GM12878 (cell line): Measurements from ENCODE around the gene GPC6. TPM values are rescaled to one million over a fixed set of nuclear protein-coding genes. Genes with fewer than 3 reads are reported as not detected.

ENCODE experiments used
- ATAC-seq: fragments of 200-7000 bp; cut with Tn5 transposase; 3 replicates; pipeline ENCODE4 v1.9.1; 2020; ENCODE audit warnings: mild to moderate bottlenecking, moderate library complexity
- BruUV-seq: library from RNA; stranded (reverse); fragments of 400-500 nt; replicated peaks from 2 replicates; lab custom pipeline; 2021; lab: Mats Ljungman, UMichigan
- CTCF ChIA-PET: fragments of 300-600 bp; sonication (Branson Sonifier 250); formaldehyde crosslinking; extraction: SDS; loops from one replicate; lab custom pipeline; 2021; ENCODE audit warnings: inconsistent platforms; lab: Yijun Ruan, JAX
- POLR2A ChIA-PET: fragments of 350-600 bp; formaldehyde crosslinking; extraction: SDS; loops from one replicate; lab custom pipeline; 2021; ENCODE audit warnings: inconsistent platforms; lab: Charles Lee
- RAD21 ChIA-PET: fragments of 300-600 bp; sonication (Branson Sonifier 250); formaldehyde crosslinking; loops from one replicate; lab custom pipeline; 2023; ENCODE audit warnings: antibody characterized with exemption; ENCODE audit not compliant: unreplicated experiment; lab: Charles Lee
- SMC1A ChIA-PET: fragments of 300-600 bp; sonication (Branson Sonifier 250); formaldehyde crosslinking; loops from one replicate; lab custom pipeline; 2023; ENCODE audit not compliant: unreplicated experiment, uncharacterized antibody; lab: Charles Lee
- DNase-seq: peaks from one replicate; pipeline ENCODE4 v3.0.0-alpha.2; 2011; ENCODE audit warnings: low read depth, low spot score
- FAIRE-seq: peaks from 3 replicates; lab custom pipeline; 2011; peaks lifted over from hg19 to GRCh38; lab: Jason Lieb, UNC
- H2AFZ ChIP-seq: 2 replicates; pipeline ENCODE4 v1.6.0; 2011; ENCODE audit warnings: low read depth, low read length, control low read depth; ENCODE audit not compliant: control insufficient read depth
- H3K27ac ChIP-seq: 2 replicates; pipeline ENCODE4 v1.5.1; 2011; ENCODE audit warnings: control low read depth; ENCODE audit not compliant: control insufficient read depth, insufficient read depth
- H3K27me3 ChIP-seq, 2 experiments: replicated peaks in 1 of 2; 2 replicates each; pipeline versions ENCODE4 v1.6.0 to v1.6.1; 2011; ENCODE audit warnings: low read length in 1 of 2; ENCODE audit not compliant: control insufficient read depth in 2 of 2, insufficient read depth in 2 of 2
- H3K36me3 ChIP-seq, 2 experiments: 2 replicates each; pipeline ENCODE4 v1.5.1; 2011; ENCODE audit warnings: low read length in 1 of 2; ENCODE audit not compliant: control insufficient read depth in 2 of 2, insufficient read depth in 2 of 2
- H3K4me1 ChIP-seq: 2 replicates; pipeline ENCODE4 v1.6.1; 2011; ENCODE audit warnings: mild to moderate bottlenecking, low read length, moderate library complexity, mixed read lengths; ENCODE audit not compliant: control insufficient read depth, insufficient read depth
- H3K4me2 ChIP-seq: 2 replicates; pipeline ENCODE4 v1.6.0; 2011; ENCODE audit warnings: control low read depth; ENCODE audit not compliant: control insufficient read depth, insufficient read depth
- H3K4me3 ChIP-seq: fragments of 200-600 bp; sonication (generic); 2 replicates; pipeline ENCODE4 v1.5.1; 2016
- H3K79me2 ChIP-seq: 2 replicates; pipeline ENCODE4 v1.6.0; 2011; ENCODE audit warnings: low read length; ENCODE audit not compliant: control insufficient read depth, insufficient read depth
- H3K9ac ChIP-seq: 2 replicates; pipeline ENCODE4 v1.8.0; 2011; ENCODE audit warnings: low read length, control low read depth, mixed read lengths; ENCODE audit not compliant: control insufficient read depth, insufficient read depth
- H3K9me3 ChIP-seq: replicated peaks from 3 replicates; pipeline ENCODE4 v1.5.1; 2011; ENCODE audit warnings: mild to moderate bottlenecking, low read length; ENCODE audit not compliant: control insufficient read depth, insufficient read depth
- H4K20me1 ChIP-seq: 2 replicates; pipeline ENCODE4 v1.6.0; 2011; ENCODE audit not compliant: control insufficient read depth, insufficient read depth
- ZNF24 ChIP-seq: fragments of 450-650 bp; IDR thresholded peaks from 2 replicates; pipeline ENCODE4 v1.6.1; 2017; ENCODE audit warnings: antibody characterized with exemption, mild to moderate bottlenecking
- WGBS: methylation state at CpG from one replicate; pipeline ENCODE4 v1.1.6; 2016; ENCODE audit warnings: low lambda C conversion rate; ENCODE audit not compliant: insufficient replicate concordance, insufficient coverage; ENCODE audit errors: missing lambda C conversion rate; 5-methylcytosine and 5-hydroxymethylcytosine counted together
- in situ Hi-C: fragments of 300-500 bp; cut with MboI; formaldehyde crosslinking; loops from 9 replicates; pipeline ENCODE4 v1.14.3; 2018; ENCODE audit warnings: mixed read lengths
- intact Hi-C: fragments of 100-400 bp; cut with micrococcal nuclease; formaldehyde crosslinking; loops from one replicate; pipeline ENCODE4 v1.14.2; 2022; ENCODE audit not compliant: unreplicated experiment
- polyA plus RNA-seq, 11 experiments: library from polyadenylated mRNA; depleted of rRNA in 4 of 11; unstranded in 6 of 11; stranded (reverse) in 5 of 11; fragments of >200 nt; fragmentation: Nextera tagmentation in 4 of 11; fragmentation: Illumina TruSeq in 1 of 11; extraction: Ambion mirVana in 4 of 11; extraction: Trizol in 1 of 11; gene quantifications; 1 replicate in 1 of 11; 2 replicates in 10 of 11; pipeline versions ENCODE4 v1.2.1 to v1.2.3, GENCODE V29; 2011 to 2016; ENCODE audit warnings: inconsistent platforms in 2 of 11, missing spikeins in 2 of 11, low read depth in 1 of 11
- total RNA-seq, 4 experiments: library from RNA; depleted of rRNA in 3 of 4; stranded (reverse); fragments of >200 nt in 3 of 4; fragmentation: Illumina TruSeq in 1 of 4; extraction: Trizol in 1 of 4; gene quantifications; 2 replicates each; pipeline versions ENCODE4 v1.2.1 to v1.2.3, GENCODE V29; 2013 to 2021
- TF ChIP-seq, protein P1 (sequence below): IDR thresholded peaks from 2 replicates; pipeline ENCODE4 v1.6.1; 2012; ENCODE audit warnings: improper control_type of control experiment, low read depth, low read length; ENCODE audit not compliant: insufficient replicate concordance
- TF ChIP-seq, protein P2 (sequence below): IDR thresholded peaks from 2 replicates; pipeline ENCODE4 v1.6.1; 2011; ENCODE audit warnings: borderline replicate concordance, low read depth, mild to moderate bottlenecking, moderate library complexity, mixed read lengths, low read length; ENCODE audit not compliant: insufficient read depth; ENCODE audit errors: extremely low read length
- TF ChIP-seq, protein P3 (sequence below): fragments of 450-650 bp; IDR thresholded peaks from 2 replicates; pipeline ENCODE4 v1.6.1; 2017; ENCODE audit warnings: borderline replicate concordance
- TF ChIP-seq, protein P4 (sequence below): fragments of 450-650 bp; formaldehyde crosslinking; IDR thresholded peaks from 2 replicates; pipeline ENCODE4 v1.5.0; 2022; ENCODE audit warnings: mild to moderate bottlenecking, missing genetic modification characterization

The GPC6 gene
- total and polyA plus RNA-seq, 10 of the 15 experiments (the other 5 are each of a cell fraction or from before 2014, with no cell fraction given) = 0.03 to 0.04 (median 0.03) TPM; not detected in 7

DNA sequence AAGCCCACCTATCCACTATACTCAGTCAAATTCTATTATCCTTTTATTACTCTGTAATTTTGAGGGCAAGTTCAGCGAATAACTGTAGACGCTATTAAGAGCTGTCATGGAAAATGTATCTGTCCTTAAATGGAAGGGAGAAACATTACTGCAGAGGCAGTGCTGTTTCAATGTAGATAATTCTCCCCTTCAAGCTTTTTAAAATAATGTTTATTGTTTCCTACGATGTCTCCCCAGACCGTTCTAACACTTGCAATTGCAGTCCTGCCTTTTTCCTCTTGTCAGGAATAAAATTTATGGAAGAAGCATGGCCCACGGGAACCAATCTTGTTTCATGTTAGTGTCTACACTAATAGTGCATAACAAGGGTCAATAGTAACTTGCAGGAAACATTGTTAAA lies 159.5 kb downstream of the GPC6 start (continued):
- TF ChIP-seq, protein P1, sequence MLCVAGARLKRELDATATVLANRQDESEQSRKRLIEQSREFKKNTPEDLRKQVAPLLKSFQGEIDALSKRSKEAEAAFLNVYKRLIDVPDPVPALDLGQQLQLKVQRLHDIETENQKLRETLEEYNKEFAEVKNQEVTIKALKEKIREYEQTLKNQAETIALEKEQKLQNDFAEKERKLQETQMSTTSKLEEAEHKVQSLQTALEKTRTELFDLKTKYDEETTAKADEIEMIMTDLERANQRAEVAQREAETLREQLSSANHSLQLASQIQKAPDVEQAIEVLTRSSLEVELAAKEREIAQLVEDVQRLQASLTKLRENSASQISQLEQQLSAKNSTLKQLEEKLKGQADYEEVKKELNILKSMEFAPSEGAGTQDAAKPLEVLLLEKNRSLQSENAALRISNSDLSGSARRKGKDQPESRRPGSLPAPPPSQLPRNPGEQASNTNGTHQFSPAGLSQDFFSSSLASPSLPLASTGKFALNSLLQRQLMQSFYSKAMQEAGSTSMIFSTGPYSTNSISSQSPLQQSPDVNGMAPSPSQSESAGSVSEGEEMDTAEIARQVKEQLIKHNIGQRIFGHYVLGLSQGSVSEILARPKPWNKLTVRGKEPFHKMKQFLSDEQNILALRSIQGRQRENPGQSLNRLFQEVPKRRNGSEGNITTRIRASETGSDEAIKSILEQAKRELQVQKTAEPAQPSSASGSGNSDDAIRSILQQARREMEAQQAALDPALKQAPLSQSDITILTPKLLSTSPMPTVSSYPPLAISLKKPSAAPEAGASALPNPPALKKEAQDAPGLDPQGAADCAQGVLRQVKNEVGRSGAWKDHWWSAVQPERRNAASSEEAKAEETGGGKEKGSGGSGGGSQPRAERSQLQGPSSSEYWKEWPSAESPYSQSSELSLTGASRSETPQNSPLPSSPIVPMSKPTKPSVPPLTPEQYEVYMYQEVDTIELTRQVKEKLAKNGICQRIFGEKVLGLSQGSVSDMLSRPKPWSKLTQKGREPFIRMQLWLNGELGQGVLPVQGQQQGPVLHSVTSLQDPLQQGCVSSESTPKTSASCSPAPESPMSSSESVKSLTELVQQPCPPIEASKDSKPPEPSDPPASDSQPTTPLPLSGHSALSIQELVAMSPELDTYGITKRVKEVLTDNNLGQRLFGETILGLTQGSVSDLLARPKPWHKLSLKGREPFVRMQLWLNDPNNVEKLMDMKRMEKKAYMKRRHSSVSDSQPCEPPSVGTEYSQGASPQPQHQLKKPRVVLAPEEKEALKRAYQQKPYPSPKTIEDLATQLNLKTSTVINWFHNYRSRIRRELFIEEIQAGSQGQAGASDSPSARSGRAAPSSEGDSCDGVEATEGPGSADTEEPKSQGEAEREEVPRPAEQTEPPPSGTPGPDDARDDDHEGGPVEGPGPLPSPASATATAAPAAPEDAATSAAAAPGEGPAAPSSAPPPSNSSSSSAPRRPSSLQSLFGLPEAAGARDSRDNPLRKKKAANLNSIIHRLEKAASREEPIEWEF = no peak

DNA sequence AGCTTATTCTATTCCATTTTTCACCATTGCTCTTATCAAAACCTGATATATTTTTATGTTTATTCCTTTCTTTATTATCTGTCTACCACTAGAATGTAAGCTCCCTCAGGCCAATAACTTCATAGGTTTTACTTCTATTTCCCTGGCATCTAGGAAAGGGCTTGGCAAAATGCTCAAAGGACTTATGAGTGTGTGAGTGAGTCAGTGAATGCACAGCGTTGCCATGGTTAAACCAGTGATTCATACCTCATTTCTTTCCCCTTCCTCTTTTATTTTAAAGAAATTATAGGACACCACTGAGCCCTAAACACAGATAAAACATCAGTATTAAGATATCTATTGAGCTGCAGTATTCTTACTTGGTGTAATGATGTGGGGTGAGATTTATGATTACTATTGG lies 162.1 kb downstream of the GPC6 start:
- Histone ChIP-seq H2AFZ (no peak overlapping the region), H3K4me2 (no peak overlapping the region), H3K4me1 (no peaks in the 10 kb centered on the region), H3K4me3 (no peak overlapping the region), H3K27me3 (no peaks in the 10 kb centered on the region), H3K9ac (no peak overlapping the region), H3K79me2 (no peaks in the 10 kb centered on the region), H3K36me3 (no peaks in the 10 kb centered on the region), H3K9me3 (no peaks in the 10 kb centered on the region), H4K20me1 (no peaks in the 10 kb centered on the region), H3K27ac (no peak overlapping the region)
- ChIA-PET POLR2A (no interaction called here), SMC1A (no interaction called here), RAD21 (no interaction called here), CTCF (no interaction called here)
- in situ Hi-C loops (no loop called here), intact Hi-C loops (no loop called here)
- ATAC-seq = no peak
- FAIRE-seq = no peak
- no peak for DNase-seq
- 6% methylated on average over 1 of the region's 1 CpG for WGBS
- BruUV-seq = no TSS peak
- TF ChIP-seq, protein P2, sequence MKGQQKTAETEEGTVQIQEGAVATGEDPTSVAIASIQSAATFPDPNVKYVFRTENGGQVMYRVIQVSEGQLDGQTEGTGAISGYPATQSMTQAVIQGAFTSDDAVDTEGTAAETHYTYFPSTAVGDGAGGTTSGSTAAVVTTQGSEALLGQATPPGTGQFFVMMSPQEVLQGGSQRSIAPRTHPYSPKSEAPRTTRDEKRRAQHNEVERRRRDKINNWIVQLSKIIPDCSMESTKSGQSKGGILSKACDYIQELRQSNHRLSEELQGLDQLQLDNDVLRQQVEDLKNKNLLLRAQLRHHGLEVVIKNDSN = no peak
- TF ChIP-seq, protein P3, sequence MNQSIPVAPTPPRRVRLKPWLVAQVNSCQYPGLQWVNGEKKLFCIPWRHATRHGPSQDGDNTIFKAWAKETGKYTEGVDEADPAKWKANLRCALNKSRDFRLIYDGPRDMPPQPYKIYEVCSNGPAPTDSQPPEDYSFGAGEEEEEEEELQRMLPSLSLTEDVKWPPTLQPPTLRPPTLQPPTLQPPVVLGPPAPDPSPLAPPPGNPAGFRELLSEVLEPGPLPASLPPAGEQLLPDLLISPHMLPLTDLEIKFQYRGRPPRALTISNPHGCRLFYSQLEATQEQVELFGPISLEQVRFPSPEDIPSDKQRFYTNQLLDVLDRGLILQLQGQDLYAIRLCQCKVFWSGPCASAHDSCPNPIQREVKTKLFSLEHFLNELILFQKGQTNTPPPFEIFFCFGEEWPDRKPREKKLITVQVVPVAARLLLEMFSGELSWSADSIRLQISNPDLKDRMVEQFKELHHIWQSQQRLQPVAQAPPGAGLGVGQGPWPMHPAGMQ = no peak
- TF ChIP-seq ZNF24 = no peak
- TF ChIP-seq, protein P4, sequence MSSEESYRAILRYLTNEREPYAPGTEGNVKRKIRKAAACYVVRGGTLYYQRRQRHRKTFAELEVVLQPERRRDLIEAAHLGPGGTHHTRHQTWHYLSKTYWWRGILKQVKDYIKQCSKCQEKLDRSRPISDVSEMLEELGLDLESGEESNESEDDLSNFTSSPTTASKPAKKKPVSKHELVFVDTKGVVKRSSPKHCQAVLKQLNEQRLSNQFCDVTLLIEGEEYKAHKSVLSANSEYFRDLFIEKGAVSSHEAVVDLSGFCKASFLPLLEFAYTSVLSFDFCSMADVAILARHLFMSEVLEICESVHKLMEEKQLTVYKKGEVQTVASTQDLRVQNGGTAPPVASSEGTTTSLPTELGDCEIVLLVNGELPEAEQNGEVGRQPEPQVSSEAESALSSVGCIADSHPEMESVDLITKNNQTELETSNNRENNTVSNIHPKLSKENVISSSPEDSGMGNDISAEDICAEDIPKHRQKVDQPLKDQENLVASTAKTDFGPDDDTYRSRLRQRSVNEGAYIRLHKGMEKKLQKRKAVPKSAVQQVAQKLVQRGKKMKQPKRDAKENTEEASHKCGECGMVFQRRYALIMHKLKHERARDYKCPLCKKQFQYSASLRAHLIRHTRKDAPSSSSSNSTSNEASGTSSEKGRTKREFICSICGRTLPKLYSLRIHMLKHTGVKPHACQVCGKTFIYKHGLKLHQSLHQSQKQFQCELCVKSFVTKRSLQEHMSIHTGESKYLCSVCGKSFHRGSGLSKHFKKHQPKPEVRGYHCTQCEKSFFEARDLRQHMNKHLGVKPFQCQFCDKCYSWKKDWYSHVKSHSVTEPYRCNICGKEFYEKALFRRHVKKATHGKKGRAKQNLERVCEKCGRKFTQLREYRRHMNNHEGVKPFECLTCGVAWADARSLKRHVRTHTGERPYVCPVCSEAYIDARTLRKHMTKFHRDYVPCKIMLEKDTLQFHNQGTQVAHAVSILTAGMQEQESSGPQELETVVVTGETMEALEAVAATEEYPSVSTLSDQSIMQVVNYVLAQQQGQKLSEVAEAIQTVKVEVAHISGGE (CRISPR knock-in tag) = no peak
